B cell (primary cell): Measurements from ENCODE around the gene SEC62. TPM values are rescaled to one million over a fixed set of nuclear protein-coding genes. Genes with fewer than 3 reads are reported as not detected.

ENCODE experiments used
- ATAC-seq: fragments of 200-7000 bp; cut with Tn5 transposase; one replicate; pipeline ENCODE4 v1.10.0; 2021; ENCODE audit warnings: low read depth, mild to moderate bottlenecking, moderate number of reproducible peaks, moderate library complexity
- CTCF ChIA-PET: fragments of 350-600 bp; sonication (Branson Sonifier 250); formaldehyde crosslinking; loops from one replicate; lab custom pipeline; 2021; ENCODE audit warnings: antibody characterized with exemption, inconsistent platforms; lab: Charles Lee
- POLR2A ChIA-PET: fragments of 350-600 bp; sonication (Branson Sonifier 250); formaldehyde crosslinking; loops from one replicate; lab custom pipeline; 2021; ENCODE audit warnings: antibody characterized with exemption; lab: Charles Lee
- DNase-seq: peaks from one replicate; pipeline ENCODE4 v3.0.0; 2013
- H2AFZ ChIP-seq: 2 replicates; pipeline ENCODE4 v1.6.1; 2012; ENCODE audit warnings: mild to moderate bottlenecking, low read depth, low read length; ENCODE audit not compliant: insufficient read depth, poor library complexity, severe bottlenecking
- H3K27ac ChIP-seq, 2 donors: 1 replicate in 1 of 2; 2 replicates in 1 of 2; pipeline ENCODE4 v1.5.1; 2012 to 2013; ENCODE audit warnings: low read length in 2 of 2, mild to moderate bottlenecking in 2 of 2, moderate library complexity in 1 of 2
- H3K27me3 ChIP-seq, 4 experiments: fragments of 200-600 bp in 1 of 4; sonication (generic) in 1 of 4; replicated peaks in 1 of 4; 1 replicate in 2 of 4; 2 replicates in 2 of 4; pipeline versions ENCODE4 v1.6.1 to v1.7.0; 2013 to 2016; ENCODE audit warnings: low read length in 3 of 4, mild to moderate bottlenecking in 2 of 4, mixed read lengths in 1 of 4, moderate library complexity in 1 of 4; ENCODE audit not compliant: insufficient read depth in 4 of 4, control insufficient read depth in 3 of 4; ENCODE audit errors: control extremely low read depth in 1 of 4
- H3K36me3 ChIP-seq, 2 experiments: replicated peaks in 1 of 2; 1 replicate in 1 of 2; 2 replicates in 1 of 2; pipeline versions ENCODE4 v1.6.1 to v1.7.1; 2013; ENCODE audit warnings: low read length in 1 of 2; ENCODE audit not compliant: insufficient read depth in 2 of 2, control insufficient read depth in 1 of 2; ENCODE audit errors: control extremely low read depth in 1 of 2, extremely low read depth in 1 of 2
- H3K4me1 ChIP-seq, 2 donors: fragments of 200-600 bp in 1 of 2; sonication (generic) in 1 of 2; 1 replicate in 1 of 2; 2 replicates in 1 of 2; pipeline versions ENCODE4 v1.5.1 to v1.6.1; 2013 to 2017; ENCODE audit warnings: low read length in 2 of 2; ENCODE audit not compliant: control insufficient read depth in 2 of 2, insufficient read depth in 2 of 2
- H3K4me2 ChIP-seq: replicated peaks from 2 replicates; pipeline ENCODE3; 2012; ENCODE audit warnings: mild to moderate bottlenecking, low read depth, low read length; ENCODE audit not compliant: poor library complexity, severe bottlenecking
- H3K4me3 ChIP-seq, 5 experiments: fragments of 200-600 bp in 1 of 5; sonication (generic) in 1 of 5; 1 replicate in 3 of 5; 2 replicates in 2 of 5; pipeline versions ENCODE4 v1.5.1 to v1.7.0; 2011 to 2016; ENCODE audit warnings: low read length in 4 of 5, mild to moderate bottlenecking in 4 of 5, low read depth in 2 of 5, control low read depth in 1 of 5, moderate library complexity in 1 of 5; ENCODE audit not compliant: insufficient read depth in 1 of 5; ENCODE audit errors: control extremely low read depth in 1 of 5, extremely low read depth in 1 of 5
- H3K79me2 ChIP-seq: fragments of 200-600 bp; sonication (generic); one replicate; pipeline ENCODE4 v1.6.0; 2016; ENCODE audit warnings: low read length; ENCODE audit not compliant: control insufficient read depth, insufficient read depth
- H3K9ac ChIP-seq: fragments of 200-600 bp; sonication (generic); 2 replicates; pipeline ENCODE4 v1.6.1; 2017; ENCODE audit warnings: mild to moderate bottlenecking, low read length, moderate library complexity
- H3K9me3 ChIP-seq, 3 donors: one replicate each; pipeline versions ENCODE4 v1.6.1 to v1.7.1; 2013; ENCODE audit warnings: low read length in 2 of 3; ENCODE audit not compliant: control insufficient read depth in 2 of 3, insufficient read depth in 1 of 3; ENCODE audit errors: control extremely low read depth in 1 of 3
- H4K20me1 ChIP-seq: 2 replicates; pipeline ENCODE4 v1.6.0; 2012; ENCODE audit warnings: mild to moderate bottlenecking, low read length; ENCODE audit not compliant: insufficient read depth, control insufficient read depth, poor library complexity, severe bottlenecking
- H3K27ac Mint-ChIP-seq: one replicate; pipeline ENCODE4 v1.8.0; 2021; ENCODE audit warnings: mixed read lengths
- H3K27me3 Mint-ChIP-seq: one replicate; pipeline ENCODE4 v1.8.0; 2021; ENCODE audit warnings: mixed read lengths
- H3K4me1 Mint-ChIP-seq: one replicate; pipeline ENCODE4 v1.8.0; 2021; ENCODE audit warnings: mixed read lengths
- H3K4me3 Mint-ChIP-seq: one replicate; pipeline ENCODE4 v1.8.0; 2021; ENCODE audit warnings: mixed read lengths
- H3K9me3 Mint-ChIP-seq: one replicate; pipeline ENCODE4 v1.8.0; 2022; ENCODE audit warnings: mixed read lengths; ENCODE audit not compliant: insufficient read depth
- EZH2 ChIP-seq: IDR thresholded peaks from 2 replicates; pipeline ENCODE4 v1.6.1; 2012; ENCODE audit warnings: borderline replicate concordance, low read depth, mild to moderate bottlenecking, moderate library complexity, low read length; ENCODE audit not compliant: insufficient read depth, poor library complexity, severe bottlenecking
- WGBS: methylation state at CpG from one replicate; pipeline ENCODE4 v1.1.5; 2013; ENCODE audit warnings: missing lambda C conversion rate; ENCODE audit not compliant: insufficient coverage; 5-methylcytosine and 5-hydroxymethylcytosine counted together
- intact Hi-C: fragments of 100-400 bp; cut with micrococcal nuclease; formaldehyde crosslinking; loops from one replicate; pipeline ENCODE4 v1.10.0; 2022
- polyA plus RNA-seq: library from polyadenylated mRNA; depleted of rRNA; stranded (reverse); fragments of >200 nt; gene quantifications from 2 replicates; pipeline ENCODE4 v1.2.3, GENCODE V29; 2012
- total RNA-seq, 2 donors: library from RNA; stranded (reverse); fragments of 120-200 nt in 1 of 2; gene quantifications; 1 replicate in 1 of 2; 2 replicates in 1 of 2; pipeline versions ENCODE4 v1.2.3 to v1.2.4, GENCODE V29; 2013 to 2022
- TF ChIP-seq, protein P1 (sequence below): fragments of 200-600 bp; IDR thresholded peaks from one replicate; pipeline ENCODE4 v1.8.0; 2022; ENCODE audit warnings: antibody characterized with exemption, mild to moderate bottlenecking

The SEC62 gene
- total and polyA plus RNA-seq, 2 donors (not counting 1 experiment from before 2014, with no cell fraction given) = 40.3 to 166 TPM

DNA sequence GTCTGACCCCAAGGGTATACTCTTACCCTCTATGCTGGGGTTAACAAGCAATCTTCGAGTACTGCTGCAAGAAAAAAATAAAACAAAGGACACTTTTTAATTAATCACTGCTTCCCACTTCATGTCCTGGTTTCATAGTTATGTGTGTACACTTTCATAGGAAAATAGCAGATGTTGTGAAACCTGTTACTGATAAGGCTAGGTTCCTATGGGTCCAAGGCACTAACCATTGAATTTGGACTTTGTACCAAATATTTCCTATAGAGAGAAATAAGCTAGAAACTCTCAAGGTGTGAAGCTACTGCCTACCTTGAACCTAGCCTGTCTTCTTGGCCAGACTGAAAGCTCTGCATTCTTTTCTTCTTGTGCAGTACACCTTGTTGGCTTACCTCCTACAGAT lies 56.6 kb downstream of the SEC62 start:
- H3K4me3 Mint-ChIP-seq = no peak overlapping the region
- TF ChIP-seq, protein P1, sequence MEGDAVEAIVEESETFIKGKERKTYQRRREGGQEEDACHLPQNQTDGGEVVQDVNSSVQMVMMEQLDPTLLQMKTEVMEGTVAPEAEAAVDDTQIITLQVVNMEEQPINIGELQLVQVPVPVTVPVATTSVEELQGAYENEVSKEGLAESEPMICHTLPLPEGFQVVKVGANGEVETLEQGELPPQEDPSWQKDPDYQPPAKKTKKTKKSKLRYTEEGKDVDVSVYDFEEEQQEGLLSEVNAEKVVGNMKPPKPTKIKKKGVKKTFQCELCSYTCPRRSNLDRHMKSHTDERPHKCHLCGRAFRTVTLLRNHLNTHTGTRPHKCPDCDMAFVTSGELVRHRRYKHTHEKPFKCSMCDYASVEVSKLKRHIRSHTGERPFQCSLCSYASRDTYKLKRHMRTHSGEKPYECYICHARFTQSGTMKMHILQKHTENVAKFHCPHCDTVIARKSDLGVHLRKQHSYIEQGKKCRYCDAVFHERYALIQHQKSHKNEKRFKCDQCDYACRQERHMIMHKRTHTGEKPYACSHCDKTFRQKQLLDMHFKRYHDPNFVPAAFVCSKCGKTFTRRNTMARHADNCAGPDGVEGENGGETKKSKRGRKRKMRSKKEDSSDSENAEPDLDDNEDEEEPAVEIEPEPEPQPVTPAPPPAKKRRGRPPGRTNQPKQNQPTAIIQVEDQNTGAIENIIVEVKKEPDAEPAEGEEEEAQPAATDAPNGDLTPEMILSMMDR = no peak
- TF ChIP-seq EZH2 = no peak
- H3K27me3 Mint-ChIP-seq = no peaks in the 10 kb centered on the region
- no CpG with 5 or more reads among the region's 1 CpG for WGBS
- POLR2A ChIA-PET = no interaction called here
- DNase-seq = no peak
- intact Hi-C loops = no loop called here
- Histone ChIP-seq H3K27me3 (no peaks in the 10 kb centered on the region), H3K9me3 (no peaks in the 10 kb centered on the region), H3K4me1 (peaks cover 0 to 9% of the 10 kb centered on the region in 2 donors), H3K36me3 (no peaks in the 10 kb centered on the region), H3K9ac (no peak overlapping the region), H3K4me3 (no peak overlapping the region), H4K20me1 (no peaks in the 10 kb centered on the region), H3K27ac (no peak overlapping the region), H3K79me2 (no peaks in the 10 kb centered on the region), H2AFZ (no peak overlapping the region), H3K4me2 (no peak overlapping the region)
- no peaks in the 10 kb centered on the region for H3K9me3 Mint-ChIP-seq
- CTCF ChIA-PET = interaction anchor here (0.9 to 1.4 kb wide), 2 partner anchors 14 to 162 kb away, joined by 3 read pairs; no protein-coding TSS in a partner anchor
- H3K4me1 Mint-ChIP-seq = peaks cover 10% of the 10 kb centered on the region
- no peak for ATAC-seq
- H3K27ac Mint-ChIP-seq = no peak overlapping the region

- H3K4me1 ChIP-seq = peaks cover 0 to 9% of the 10 kb centered on the region in 2 donors
- ChIA-PET CTCF (interaction anchor here (1.4 kb wide), 1 partner anchor 13 kb away, joined by 3 read pairs; no protein-coding TSS in a partner anchor), POLR2A (no interaction called here)
- H3K4me2 ChIP-seq = no peak overlapping the region
- H3K27ac Mint-ChIP-seq = no peak overlapping the region
- H2AFZ ChIP-seq = no peak overlapping the region
- H3K4me3 ChIP-seq = no peak overlapping the region
- H3K27me3 Mint-ChIP-seq = no peaks in the 10 kb centered on the region
- DNase-seq (no peak), ATAC-seq (no peak)
- no peak overlapping the region for H3K4me3 Mint-ChIP-seq
- H3K4me1 Mint-ChIP-seq = peaks cover 10% of the 10 kb centered on the region
- no peaks in the 10 kb centered on the region for H3K9me3 Mint-ChIP-seq
- no peak overlapping the region for H3K27ac ChIP-seq
- no peaks in the 10 kb centered on the region for H3K79me2 ChIP-seq
- H3K9ac ChIP-seq = no peak overlapping the region
- H4K20me1 ChIP-seq = no peaks in the 10 kb centered on the region
- no peaks in the 10 kb centered on the region for H3K36me3 ChIP-seq
- intact Hi-C loops = no loop called here
- H3K27me3 ChIP-seq = no peaks in the 10 kb centered on the region
- H3K9me3 ChIP-seq = no peaks in the 10 kb centered on the region
- no peak for TF ChIP-seq EZH2
- TF ChIP-seq, protein P1 = no peak
- WGBS = 100% methylated on average over 3 of the region's 4 CpGs
These were observed 58.0 kb downstream of the SEC62 start for GRCh38 chr3:170024581-170024980.
